ENCODE data around the gene PRPSAP2. TPM values are rescaled to one million over a fixed set of nuclear protein-coding genes. Genes with fewer than 3 reads are reported as not detected.
"Not testable (repeated sequence)": the region's sequence is repeated elsewhere in the genome, so short reads cannot be mapped to it uniquely, and the experiment has no call there.

The PRPSAP2 gene
- polyA plus RNA-seq, 1 donor, result 49.5 TPM

- Histone ChIP-seq H3K4me3 (ENCODE audit: low read length) (no peak overlapping the region), H3K36me3 (ENCODE audit: control insufficient read depth, insufficient read depth, low read length) (no peaks in the 10 kb centered on the region), H3K27me3 (ENCODE audit: control insufficient read depth, insufficient read depth, low read length) (no peaks in the 10 kb centered on the region), H3K4me1 (ENCODE audit: control insufficient read depth, insufficient read depth, low read length) (peaks cover 3% of the 10 kb centered on the region), H3K9me3 (ENCODE audit: control insufficient read depth, low read depth, low read length) (no peaks in the 10 kb centered on the region), H3K27ac (ENCODE audit: low read length) (no peak overlapping the region)
- no peak for DNase-seq
- 93% methylated on average over 3 of the region's 7 CpGs for WGBS (ENCODE audit: insufficient coverage, low lambda C conversion rate)
These were observed 3.0 kb upstream of the PRPSAP2 start for GRCh38 chr17:18854956-18855355.

- no peaks in the 10 kb centered on the region for H3K27me3 ChIP-seq (ENCODE audit: control insufficient read depth, insufficient read depth, low read length)
- peak overlapping the region; percentile 63 for H3K27ac ChIP-seq (ENCODE audit: low read length)
- H3K36me3 ChIP-seq (ENCODE audit: control insufficient read depth, insufficient read depth, low read length), result no peaks in the 10 kb centered on the region
- peak overlapping the region; percentile 51 for H3K4me3 ChIP-seq (ENCODE audit: low read length)
- no peaks in the 10 kb centered on the region for H3K9me3 ChIP-seq (ENCODE audit: control insufficient read depth, low read depth, low read length)
- DNase-seq, result peak; percentile 94
- peaks cover 3% of the 10 kb centered on the region for H3K4me1 ChIP-seq (ENCODE audit: control insufficient read depth, insufficient read depth, low read length)
- 0% methylated on average over 3 of the region's 29 CpGs for WGBS (ENCODE audit: insufficient coverage, low lambda C conversion rate)
These were observed 1.9 kb upstream of the PRPSAP2 start for GRCh38 chr17:18855831-18856569.

GRCh38 chr17:18856570-18856915 is 1.4 kb upstream of the PRPSAP2 start:
- no peaks in the 10 kb centered on the region for H3K36me3 ChIP-seq (ENCODE audit: control insufficient read depth, insufficient read depth, low read length)
- no peaks in the 10 kb centered on the region for H3K27me3 ChIP-seq (ENCODE audit: control insufficient read depth, insufficient read depth, low read length)
- H3K4me1 ChIP-seq (ENCODE audit: control insufficient read depth, insufficient read depth, low read length), result peaks cover 3% of the 10 kb centered on the region
- peak overlapping the region; percentile 63 for H3K27ac ChIP-seq (ENCODE audit: low read length)
- WGBS (ENCODE audit: insufficient coverage, low lambda C conversion rate), result 40% methylated on average over 2 of the region's 7 CpGs
- H3K4me3 ChIP-seq (ENCODE audit: low read length), result peak overlapping the region; percentile 51
- DNase-seq, result no peak
- H3K9me3 ChIP-seq (ENCODE audit: control insufficient read depth, low read depth, low read length), result no peaks in the 10 kb centered on the region

GRCh38 chr17:18858567-18859245 is 775 bp downstream of the PRPSAP2 start:
- H3K9me3 ChIP-seq (ENCODE audit: control insufficient read depth, low read depth, low read length), result no peaks in the 10 kb centered on the region
- peaks cover 3% of the 10 kb centered on the region for H3K4me1 ChIP-seq (ENCODE audit: control insufficient read depth, insufficient read depth, low read length)
- WGBS (ENCODE audit: insufficient coverage, low lambda C conversion rate), result 11% methylated on average over 3 of the region's 12 CpGs
- H3K27ac ChIP-seq (ENCODE audit: low read length), result peak overlapping the region; percentile 86
- peak overlapping the region; percentile 88 for H3K4me3 ChIP-seq (ENCODE audit: low read length)
- DNase-seq, result peak in 1 of 2 donors; percentile 22
- no peaks in the 10 kb centered on the region for H3K36me3 ChIP-seq (ENCODE audit: control insufficient read depth, insufficient read depth, low read length)
- H3K27me3 ChIP-seq (ENCODE audit: control insufficient read depth, insufficient read depth, low read length), result no peaks in the 10 kb centered on the region

GRCh38 chr17:18859256-18859655 is 1.3 kb downstream of the PRPSAP2 start:
- peaks cover 3% of the 10 kb centered on the region for H3K4me1 ChIP-seq (ENCODE audit: control insufficient read depth, insufficient read depth, low read length)
- peak overlapping the region; percentile 88 for H3K4me3 ChIP-seq (ENCODE audit: low read length)
- H3K9me3 ChIP-seq (ENCODE audit: control insufficient read depth, low read depth, low read length), result no peaks in the 10 kb centered on the region
- H3K36me3 ChIP-seq (ENCODE audit: control insufficient read depth, insufficient read depth, low read length), result no peaks in the 10 kb centered on the region
- peak in 1 of 2 donors; percentile 47 for DNase-seq
- no peaks in the 10 kb centered on the region for H3K27me3 ChIP-seq (ENCODE audit: control insufficient read depth, insufficient read depth, low read length)
- H3K27ac ChIP-seq (ENCODE audit: low read length), result peak overlapping the region; percentile 44
- WGBS (ENCODE audit: insufficient coverage, low lambda C conversion rate), result no CpG with 5 or more reads among the region's 4 CpGs

DNA sequence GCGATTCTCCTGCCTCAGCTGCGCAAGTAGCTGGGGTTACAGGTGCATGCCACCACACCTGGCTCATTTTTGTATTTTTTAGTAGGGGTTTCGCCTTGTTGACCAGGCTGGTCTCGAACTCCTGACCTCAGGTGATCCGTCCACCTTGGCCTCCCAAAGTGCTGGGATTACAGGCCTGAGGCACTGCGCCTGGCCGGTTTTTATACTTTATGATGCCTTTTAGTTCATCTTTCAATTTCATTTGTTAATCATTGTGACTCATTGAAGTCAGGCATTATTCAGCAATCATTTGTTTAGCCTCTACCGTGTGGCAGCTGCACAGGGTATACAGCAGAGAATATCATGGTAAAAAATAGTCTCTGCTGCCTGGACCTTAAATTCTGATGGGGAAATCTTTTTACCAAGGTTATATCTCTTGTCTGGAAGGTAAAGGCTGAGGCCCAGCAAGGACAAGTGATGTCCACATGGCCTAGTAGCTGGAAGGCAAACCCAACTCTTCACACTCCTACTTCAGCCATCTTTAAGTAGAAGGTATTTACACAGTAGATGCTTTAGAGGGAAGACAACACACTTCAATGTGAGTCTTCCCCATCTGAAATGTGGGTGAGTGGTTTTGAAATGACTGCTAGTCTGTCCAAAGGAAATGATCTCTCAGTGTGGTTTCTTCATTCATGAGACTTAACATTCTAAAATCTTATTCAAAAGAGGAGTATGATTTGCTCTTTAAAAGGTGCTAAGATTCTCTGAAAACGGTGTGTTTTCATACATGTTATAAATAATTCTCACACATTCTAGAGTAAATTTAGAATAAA is 2.4 kb downstream of the PRPSAP2 start:
- peaks cover 6% of the 10 kb centered on the region for H3K4me1 ChIP-seq (ENCODE audit: control insufficient read depth, insufficient read depth, low read length)
- H3K27me3 ChIP-seq (ENCODE audit: control insufficient read depth, insufficient read depth, low read length), result no peaks in the 10 kb centered on the region
- no peak overlapping the region for H3K4me3 ChIP-seq (ENCODE audit: low read length)
- no peaks in the 10 kb centered on the region for H3K9me3 ChIP-seq (ENCODE audit: control insufficient read depth, low read depth, low read length)
- no peak for DNase-seq
- WGBS (ENCODE audit: insufficient coverage, low lambda C conversion rate), result 94% methylated on average over 3 of the region's 9 CpGs
- no peaks in the 10 kb centered on the region for H3K36me3 ChIP-seq (ENCODE audit: control insufficient read depth, insufficient read depth, low read length)
- H3K27ac ChIP-seq (ENCODE audit: low read length), result no peak overlapping the region

GRCh38 chr17:18862011-18862410 is 4.1 kb downstream of the PRPSAP2 start:
- H3K36me3 ChIP-seq (ENCODE audit: control insufficient read depth, insufficient read depth, low read length), result peaks cover 4% of the 10 kb centered on the region
- no peaks in the 10 kb centered on the region for H3K9me3 ChIP-seq (ENCODE audit: control insufficient read depth, low read depth, low read length)
- no peak overlapping the region for H3K4me3 ChIP-seq (ENCODE audit: low read length)
- no peak for DNase-seq
- no peak overlapping the region for H3K27ac ChIP-seq (ENCODE audit: low read length)
- WGBS (ENCODE audit: insufficient coverage, low lambda C conversion rate), result no CpG with 5 or more reads among the region's 5 CpGs
- H3K4me1 ChIP-seq (ENCODE audit: control insufficient read depth, insufficient read depth, low read length), result peaks cover 14% of the 10 kb centered on the region
- H3K27me3 ChIP-seq (ENCODE audit: control insufficient read depth, insufficient read depth, low read length), result no peaks in the 10 kb centered on the region

DNA sequence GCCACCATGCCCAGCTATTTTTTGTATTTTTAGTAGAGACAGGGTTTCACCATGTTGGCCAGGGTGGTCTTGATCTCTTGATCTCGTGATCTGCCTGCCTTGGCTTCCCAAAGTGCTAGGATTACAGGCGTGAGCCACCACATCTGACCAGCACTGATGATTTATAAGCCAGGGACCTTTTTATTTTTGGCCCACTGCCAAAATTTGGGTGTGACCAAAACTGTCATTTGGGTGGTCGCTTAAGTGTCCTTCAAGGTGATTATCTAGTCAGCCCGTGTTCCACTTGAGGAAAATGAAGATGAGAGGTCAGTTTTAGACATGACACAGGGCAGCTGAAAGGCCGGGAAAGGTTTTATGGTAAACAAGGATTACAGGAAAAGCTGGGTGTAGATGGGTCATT is 7.1 kb downstream of the PRPSAP2 start:
- not testable (repeated sequence) for DNase-seq; H3K4me3 ChIP-seq (ENCODE audit: low read length); H3K9me3 ChIP-seq (ENCODE audit: control insufficient read depth, low read depth, low read length); H3K27ac ChIP-seq (ENCODE audit: low read length); H3K27me3 ChIP-seq (ENCODE audit: control insufficient read depth, insufficient read depth, low read length)
- Histone ChIP-seq H3K36me3 (ENCODE audit: control insufficient read depth, insufficient read depth, low read length) (peaks cover 22% of the 10 kb centered on the region), H3K4me1 (ENCODE audit: control insufficient read depth, insufficient read depth, low read length) (peaks cover 31% of the 10 kb centered on the region)
- no CpG with 5 or more reads among the region's 5 CpGs for WGBS (ENCODE audit: insufficient coverage, low lambda C conversion rate)

DNA sequence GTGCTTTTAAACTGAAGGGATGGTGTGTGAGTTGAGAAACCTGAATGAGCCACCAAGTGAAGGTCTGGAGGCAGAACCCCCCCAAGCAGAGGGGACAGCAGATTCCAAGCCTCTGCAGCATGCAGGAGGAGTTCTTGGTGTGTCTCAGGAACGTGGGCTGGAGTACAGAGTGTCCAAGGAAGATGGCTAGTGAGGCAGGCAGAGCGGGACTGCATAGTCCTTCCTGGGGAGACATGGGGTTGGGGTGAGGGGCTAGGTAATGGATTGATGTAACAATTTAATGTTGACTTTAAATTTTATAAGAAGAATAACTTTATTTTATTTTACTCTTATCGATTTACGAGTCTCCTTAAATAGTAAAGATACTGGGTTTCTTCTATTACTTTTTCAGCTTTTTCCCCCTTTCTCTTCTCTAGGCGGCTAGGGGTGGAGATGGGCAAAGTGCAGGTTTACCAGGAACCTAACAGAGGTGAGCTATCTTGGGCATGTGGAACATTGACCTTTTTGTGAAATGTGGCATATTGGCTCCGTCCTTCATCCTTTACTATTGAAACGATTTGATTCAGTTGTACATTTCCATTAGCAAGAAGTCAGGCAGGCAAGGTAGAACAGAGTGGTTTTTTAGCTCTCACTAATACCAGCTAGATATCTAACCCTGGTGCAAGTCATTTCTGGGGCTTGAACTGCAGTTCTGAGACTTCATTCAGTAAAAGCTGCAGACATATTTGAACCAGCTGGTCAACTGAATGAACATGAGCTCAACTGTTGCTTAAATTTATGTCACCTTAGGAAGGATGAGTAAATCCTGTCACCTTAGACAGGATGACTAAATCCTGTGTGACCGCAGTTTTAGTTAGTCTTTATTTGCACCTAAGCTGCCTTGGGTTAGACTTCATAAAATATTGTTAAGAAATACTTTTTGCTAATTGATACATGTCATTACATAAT is 9.2 kb downstream of the PRPSAP2 start:
- Histone ChIP-seq H3K4me1 (ENCODE audit: control insufficient read depth, insufficient read depth, low read length) (peaks cover 31% of the 10 kb centered on the region), H3K27me3 (ENCODE audit: control insufficient read depth, insufficient read depth, low read length) (no peaks in the 10 kb centered on the region), H3K4me3 (ENCODE audit: low read length) (no peak overlapping the region), H3K27ac (ENCODE audit: low read length) (peak overlapping the region; percentile 73), H3K36me3 (ENCODE audit: control insufficient read depth, insufficient read depth, low read length) (peaks cover 32% of the 10 kb centered on the region), H3K9me3 (ENCODE audit: control insufficient read depth, low read depth, low read length) (no peaks in the 10 kb centered on the region)
- DNase-seq, result peak; percentile 67 to 86
- 52% methylated on average over 3 of the region's 8 CpGs for WGBS (ENCODE audit: insufficient coverage, low lambda C conversion rate)

Data from large intestine (tissue), 3 donors.